KMS-11 (cell line): Measurements from ENCODE around the gene LMNTD1.

Experiments used
- H2AFZ ChIP-seq: fragments of 200-600 bp; sonication (generic); 2 replicates; pipeline ENCODE4 v1.6.1; 2016; ENCODE audit warnings: antibody characterized with exemption, mixed run types, low read depth
- H3K27ac ChIP-seq: fragments of 200-600 bp; sonication (generic); 2 replicates; pipeline ENCODE4 v1.6.1; 2016; ENCODE audit warnings: mild to moderate bottlenecking, mixed run types
- H3K27me3 ChIP-seq: fragments of 200-600 bp; sonication (generic); 2 replicates; pipeline ENCODE4 v1.6.1; 2017; ENCODE audit warnings: mild to moderate bottlenecking, low read depth, mixed run types, moderate library complexity; ENCODE audit not compliant: insufficient read depth
- H3K36me3 ChIP-seq: fragments of 200-600 bp; sonication (generic); 2 replicates; pipeline ENCODE4 v1.6.1; 2017; ENCODE audit warnings: mild to moderate bottlenecking, mixed run types; ENCODE audit not compliant: insufficient read depth
- H3K4me1 ChIP-seq: fragments of 200-600 bp; sonication (generic); 2 replicates; pipeline ENCODE4 v1.6.1; 2016; ENCODE audit warnings: mild to moderate bottlenecking, low read depth, mixed run types; ENCODE audit not compliant: poor library complexity, severe bottlenecking
- H3K4me2 ChIP-seq: fragments of 200-600 bp; sonication (generic); 2 replicates; pipeline ENCODE4 v1.7.0; 2016; ENCODE audit warnings: mild to moderate bottlenecking, mixed run types
- H3K4me3 ChIP-seq: fragments of 200-600 bp; sonication (generic); IDR thresholded peaks from 2 replicates; pipeline ENCODE4 v1.6.1; 2017; ENCODE audit warnings: low read depth, low read length, mixed read lengths; ENCODE audit not compliant: insufficient read depth
- H3K79me2 ChIP-seq: fragments of 200-600 bp; sonication (generic); 2 replicates; pipeline ENCODE4 v1.6.1; 2016; ENCODE audit warnings: low read depth, mixed run types; ENCODE audit not compliant: insufficient read depth
- H3K9ac ChIP-seq: fragments of 200-600 bp; sonication (generic); 2 replicates; pipeline ENCODE4 v1.6.1; 2016; ENCODE audit warnings: mild to moderate bottlenecking, mixed run types
- H4K20me1 ChIP-seq: fragments of 200-600 bp; sonication (generic); 2 replicates; pipeline ENCODE4 v1.6.1; 2016; ENCODE audit warnings: mild to moderate bottlenecking, mixed run types; ENCODE audit not compliant: insufficient read depth
- TF ChIP-seq, protein P1 (sequence below): fragments of 200-600 bp; sonication (generic); conservative IDR thresholded peaks from 2 replicates; pipeline ENCODE4 v1.6.1; 2017; ENCODE audit warnings: low read depth, mild to moderate bottlenecking, antibody characterized with exemption, low read length, moderate library complexity, mixed read lengths

The LMNTD1 gene

GRCh38 chr12:25469861-25470260 is 83.2 kb downstream of the LMNTD1 start:
- Histone ChIP-seq H4K20me1 (no peaks in the 10 kb centered on the region), H3K4me3 (no peak overlapping the region), H2AFZ (no peak overlapping the region), H3K36me3 (no peaks in the 10 kb centered on the region), H3K27me3 (no peaks in the 10 kb centered on the region), H3K9ac (no peak overlapping the region), H3K79me2 (no peaks in the 10 kb centered on the region), H3K27ac (no peak overlapping the region), H3K4me1 (no peaks in the 10 kb centered on the region), H3K4me2 (no peak overlapping the region)
- TF ChIP-seq, protein P1, sequence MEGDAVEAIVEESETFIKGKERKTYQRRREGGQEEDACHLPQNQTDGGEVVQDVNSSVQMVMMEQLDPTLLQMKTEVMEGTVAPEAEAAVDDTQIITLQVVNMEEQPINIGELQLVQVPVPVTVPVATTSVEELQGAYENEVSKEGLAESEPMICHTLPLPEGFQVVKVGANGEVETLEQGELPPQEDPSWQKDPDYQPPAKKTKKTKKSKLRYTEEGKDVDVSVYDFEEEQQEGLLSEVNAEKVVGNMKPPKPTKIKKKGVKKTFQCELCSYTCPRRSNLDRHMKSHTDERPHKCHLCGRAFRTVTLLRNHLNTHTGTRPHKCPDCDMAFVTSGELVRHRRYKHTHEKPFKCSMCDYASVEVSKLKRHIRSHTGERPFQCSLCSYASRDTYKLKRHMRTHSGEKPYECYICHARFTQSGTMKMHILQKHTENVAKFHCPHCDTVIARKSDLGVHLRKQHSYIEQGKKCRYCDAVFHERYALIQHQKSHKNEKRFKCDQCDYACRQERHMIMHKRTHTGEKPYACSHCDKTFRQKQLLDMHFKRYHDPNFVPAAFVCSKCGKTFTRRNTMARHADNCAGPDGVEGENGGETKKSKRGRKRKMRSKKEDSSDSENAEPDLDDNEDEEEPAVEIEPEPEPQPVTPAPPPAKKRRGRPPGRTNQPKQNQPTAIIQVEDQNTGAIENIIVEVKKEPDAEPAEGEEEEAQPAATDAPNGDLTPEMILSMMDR, result no peak

GRCh38 chr12:25469368-25469767 is 83.7 kb downstream of the LMNTD1 start:
- Histone ChIP-seq H3K27me3 (no peaks in the 10 kb centered on the region), H2AFZ (no peak overlapping the region), H3K79me2 (no peaks in the 10 kb centered on the region), H3K4me3 (no peak overlapping the region), H3K36me3 (no peaks in the 10 kb centered on the region), H3K9ac (no peak overlapping the region), H3K4me1 (no peaks in the 10 kb centered on the region), H3K4me2 (no peak overlapping the region), H4K20me1 (no peaks in the 10 kb centered on the region), H3K27ac (no peak overlapping the region)
- TF ChIP-seq, protein P1, result no peak

- Histone ChIP-seq H3K27me3 (no peaks in the 10 kb centered on the region), H3K79me2 (no peaks in the 10 kb centered on the region), H2AFZ (no peak overlapping the region), H3K4me1 (no peaks in the 10 kb centered on the region), H3K9ac (no peak overlapping the region), H3K27ac (no peak overlapping the region), H3K36me3 (no peaks in the 10 kb centered on the region), H3K4me2 (no peak overlapping the region), H3K4me3 (no peak overlapping the region), H4K20me1 (no peaks in the 10 kb centered on the region)
- TF ChIP-seq, protein P1, result no peak
Measured at GRCh38 chr12:25463521-25463920, 89.6 kb downstream of the LMNTD1 start.

DNA sequence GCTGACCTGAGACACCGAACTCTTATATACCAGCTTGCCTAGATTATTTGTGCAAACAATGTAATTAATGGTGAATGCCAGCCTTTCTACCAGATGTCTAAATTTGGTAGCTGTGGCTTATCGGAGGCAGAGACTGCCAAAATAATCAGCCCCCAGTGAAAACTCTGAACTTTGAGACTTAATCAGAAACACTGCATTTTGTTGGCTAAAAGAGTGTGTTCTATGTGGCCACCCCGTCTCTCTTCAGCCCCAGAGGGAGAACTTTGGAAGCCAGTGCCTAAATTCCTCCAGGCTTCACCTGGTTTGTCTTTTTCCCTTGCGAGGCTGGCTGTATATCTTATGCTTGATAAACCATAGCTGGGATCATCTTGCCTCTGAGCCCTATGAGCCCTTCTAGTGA is 90.1 kb downstream of the LMNTD1 start:
- no peaks in the 10 kb centered on the region for H3K79me2 ChIP-seq
- no peaks in the 10 kb centered on the region for H4K20me1 ChIP-seq
- no peaks in the 10 kb centered on the region for H3K27me3 ChIP-seq
- no peak overlapping the region for H3K27ac ChIP-seq
- no peaks in the 10 kb centered on the region for H3K4me1 ChIP-seq
- H3K4me3 ChIP-seq, result no peak overlapping the region
- TF ChIP-seq, protein P1, result no peak
- no peak overlapping the region for H3K4me2 ChIP-seq
- no peaks in the 10 kb centered on the region for H3K36me3 ChIP-seq
- H3K9ac ChIP-seq, result no peak overlapping the region
- no peak overlapping the region for H2AFZ ChIP-seq
